Activated CD8-positive, alpha-beta T cell treated with anti-CD3 and anti-CD28 coated beads for 36 hours (primary cell): Measurements from ENCODE around the gene KCNQ5. TPM values are rescaled to one million over a fixed set of nuclear protein-coding genes. Genes with fewer than 3 reads are reported as not detected.

Experiments
- ATAC-seq: fragments of 200-7000 bp; cut with Tn5 transposase; one replicate; pipeline ENCODE4 v1.10.0; 2021; ENCODE audit warnings: mild to moderate bottlenecking, moderate library complexity
- CTCF ChIA-PET: fragments of 350-600 bp; sonication (Branson Sonifier 250); formaldehyde crosslinking; loops from one replicate; lab custom pipeline; 2021; ENCODE audit warnings: antibody characterized with exemption; lab: Charles Lee
- POLR2A ChIA-PET: fragments of 350-600 bp; sonication (Branson Sonifier 250); formaldehyde crosslinking; loops from one replicate; lab custom pipeline; 2021; ENCODE audit warnings: antibody characterized with exemption; lab: Charles Lee
- DNase-seq: peaks from one replicate; pipeline ENCODE4 v3.0.0-alpha.2; 2020
- H3K27ac Mint-ChIP-seq: one replicate; pipeline ENCODE4 v1.8.0; 2021; ENCODE audit warnings: mild to moderate bottlenecking, mixed read lengths
- H3K27me3 Mint-ChIP-seq: one replicate; pipeline ENCODE4 v1.8.0; 2021; ENCODE audit warnings: mixed read lengths
- H3K36me3 Mint-ChIP-seq: one replicate; pipeline ENCODE4 v1.8.0; 2021; ENCODE audit warnings: low read depth, mixed read lengths
- H3K4me1 Mint-ChIP-seq: one replicate; pipeline ENCODE4 v1.8.0; 2021; ENCODE audit warnings: low read depth, mixed read lengths
- H3K4me3 Mint-ChIP-seq: one replicate; pipeline ENCODE4 v1.8.0; 2021; ENCODE audit warnings: mild to moderate bottlenecking, moderate library complexity, mixed read lengths
- H3K9me3 Mint-ChIP-seq: one replicate; pipeline ENCODE4 v1.8.0; 2021; ENCODE audit warnings: mixed read lengths
- CTCF ChIP-seq: fragments of 200-600 bp; IDR thresholded peaks from one replicate; pipeline ENCODE4 v1.8.0; 2022; ENCODE audit warnings: antibody characterized with exemption, mild to moderate bottlenecking
- intact Hi-C: fragments of 100-400 bp; cut with micrococcal nuclease; formaldehyde crosslinking; loops from one replicate; pipeline ENCODE4 v1.10.0; 2022
- total RNA-seq, 2 experiments: library from RNA; stranded (reverse); gene quantifications; one replicate each; pipeline ENCODE4 v1.2.3, GENCODE V29; 2021

KCNQ5 gene
- total RNA-seq, 2 experiments from 2014 or later: 14.6 to 14.9 TPM

DNA sequence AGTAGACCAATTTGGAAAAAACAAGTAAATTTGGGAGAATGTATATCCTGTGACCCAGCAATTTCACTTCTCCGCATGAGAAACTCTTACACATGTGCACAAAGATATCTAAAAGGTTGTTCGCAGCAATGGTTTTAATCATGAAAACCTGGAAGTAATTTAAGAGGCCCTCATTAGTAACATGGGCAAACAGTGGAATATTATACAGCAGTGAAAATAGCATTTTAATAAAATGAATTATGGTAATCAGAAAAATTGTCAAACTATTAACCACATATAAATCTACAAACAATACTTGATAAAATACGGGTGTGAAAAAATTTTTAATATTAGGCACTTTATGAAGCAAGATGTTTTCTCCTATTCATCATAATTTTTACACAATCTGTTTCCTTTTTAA is 74.2 kb downstream of the KCNQ5 start:
- intact Hi-C loops: no loop called here
- no peak for ATAC-seq
- no peak for DNase-seq
- Mint-ChIP-seq H3K9me3 (peaks cover 3% of the 10 kb centered on the region), H3K27ac (no peak overlapping the region), H3K36me3 (peaks cover 11% of the 10 kb centered on the region), H3K4me3 (no peak overlapping the region), H3K27me3 (no peaks in the 10 kb centered on the region), H3K4me1 (no peaks in the 10 kb centered on the region)
- CTCF ChIA-PET: no interaction called here
- no peak for TF ChIP-seq CTCF
- POLR2A ChIA-PET: no interaction called here

DNA sequence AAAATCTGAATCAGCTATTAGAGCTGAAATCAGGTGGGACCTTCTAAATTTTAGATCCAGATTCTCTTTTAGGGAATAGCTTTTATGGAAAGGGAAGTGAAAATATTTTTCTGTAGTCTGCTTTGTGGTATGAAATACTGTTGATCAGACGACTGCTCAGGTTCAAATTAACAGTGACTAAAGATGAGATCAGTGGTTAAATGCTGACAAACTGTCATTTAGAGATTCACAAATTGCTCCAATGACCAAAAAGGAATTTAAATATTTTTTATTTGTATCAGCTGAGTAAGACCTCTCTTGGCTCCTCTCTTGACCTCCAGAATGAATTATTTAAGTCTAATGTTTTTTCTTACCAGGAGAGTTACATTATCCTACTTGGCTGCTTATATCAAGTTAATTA is 77.3 kb downstream of the KCNQ5 start:
- no peak for ATAC-seq
- H3K36me3 Mint-ChIP-seq: peaks cover 11% of the 10 kb centered on the region
- no peak for TF ChIP-seq CTCF
- no peak overlapping the region for H3K27ac Mint-ChIP-seq
- CTCF ChIA-PET: no interaction called here
- POLR2A ChIA-PET: no interaction called here
- intact Hi-C loops: no loop called here
- no peak for DNase-seq
- H3K27me3 Mint-ChIP-seq: no peaks in the 10 kb centered on the region
- peaks cover 3% of the 10 kb centered on the region for H3K9me3 Mint-ChIP-seq
- no peaks in the 10 kb centered on the region for H3K4me1 Mint-ChIP-seq
- no peak overlapping the region for H3K4me3 Mint-ChIP-seq

- intact Hi-C loops: no loop called here
- H3K4me1 Mint-ChIP-seq: no peaks in the 10 kb centered on the region
- ChIA-PET POLR2A (interaction anchor here (0.8 kb wide), 1 partner anchor 76 kb away, joined by 3 read pairs; no protein-coding TSS in a partner anchor), CTCF (no interaction called here)
- H3K27me3 Mint-ChIP-seq: no peaks in the 10 kb centered on the region
- no peak overlapping the region for H3K27ac Mint-ChIP-seq
- no peak overlapping the region for H3K4me3 Mint-ChIP-seq
- H3K36me3 Mint-ChIP-seq: peaks cover 3% of the 10 kb centered on the region
- no peak for ATAC-seq
- H3K9me3 Mint-ChIP-seq: no peaks in the 10 kb centered on the region
- no peak for TF ChIP-seq CTCF
- no peak for DNase-seq
These were observed 80.6 kb downstream of the KCNQ5 start for GRCh38 chr6:72702421-72702820.

DNA sequence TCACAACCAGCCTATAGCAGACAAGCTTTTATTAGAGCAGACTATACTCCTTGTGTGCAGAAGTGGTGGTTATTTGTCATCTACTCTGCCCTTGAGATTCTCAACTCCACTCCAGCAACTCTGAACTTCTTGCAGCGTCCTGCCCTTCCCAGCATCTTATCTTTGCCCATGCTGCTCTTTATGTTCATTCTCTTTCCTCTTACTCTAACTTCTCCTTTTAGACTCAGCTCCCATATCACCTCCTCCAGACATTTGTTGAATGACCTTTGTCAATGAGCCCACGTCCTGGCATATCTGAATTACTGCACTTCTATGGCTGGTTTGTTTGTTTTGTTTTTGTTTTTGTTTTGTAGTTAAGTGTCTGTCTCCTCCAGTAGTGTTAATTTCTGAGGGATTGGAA is 81.2 kb downstream of the KCNQ5 start:
- no peaks in the 10 kb centered on the region for H3K27me3 Mint-ChIP-seq
- ATAC-seq (no peak), DNase-seq (no peak)
- ChIA-PET CTCF (no interaction called here), POLR2A (no interaction called here)
- no peak overlapping the region for H3K27ac Mint-ChIP-seq
- intact Hi-C loops: no loop called here
- no peaks in the 10 kb centered on the region for H3K9me3 Mint-ChIP-seq
- TF ChIP-seq CTCF: no peak
- no peaks in the 10 kb centered on the region for H3K4me1 Mint-ChIP-seq
- H3K36me3 Mint-ChIP-seq: peaks cover 3% of the 10 kb centered on the region
- no peak overlapping the region for H3K4me3 Mint-ChIP-seq

DNA sequence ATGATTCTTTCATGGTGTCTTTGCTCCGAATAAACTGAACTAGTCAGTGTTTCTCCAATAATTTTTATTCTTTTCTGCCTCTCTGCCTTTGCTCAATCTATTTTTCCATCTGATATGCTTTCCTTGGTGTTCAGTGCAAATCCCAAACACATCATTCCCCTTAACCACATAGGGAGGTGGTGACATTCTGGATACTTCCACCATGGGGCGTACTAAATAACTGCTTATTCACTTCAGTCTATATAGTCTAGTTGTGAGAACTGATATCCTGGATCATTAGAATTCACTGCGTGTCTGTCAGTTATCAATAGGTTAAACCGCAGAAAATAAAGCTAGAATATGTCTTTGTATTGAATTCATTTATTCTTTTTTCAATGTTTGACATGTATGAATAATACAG is 83.1 kb downstream of the KCNQ5 start:
- Mint-ChIP-seq H3K27me3 (no peaks in the 10 kb centered on the region), H3K4me1 (no peaks in the 10 kb centered on the region), H3K27ac (no peak overlapping the region), H3K9me3 (peaks cover 3% of the 10 kb centered on the region), H3K4me3 (no peak overlapping the region), H3K36me3 (peaks cover 4% of the 10 kb centered on the region)
- intact Hi-C loops: no loop called here
- TF ChIP-seq CTCF: no peak
- ChIA-PET POLR2A (no interaction called here), CTCF (interaction anchor here (0.7 kb wide), 2 partner anchors 116 to 258 kb away, joined by 3 read pairs; no protein-coding TSS in a partner anchor)
- ATAC-seq (no peak), DNase-seq (no peak)
